CD8-positive, alpha-beta memory T cell (primary cell): ENCODE results near the gene MPND. TPM values are rescaled to one million over a fixed set of nuclear protein-coding genes. Genes with fewer than 3 reads are reported as not detected.

Experiments used
- CTCF ChIA-PET: fragments of 350-600 bp; sonication (Branson Sonifier 250); formaldehyde crosslinking; loops from one replicate; lab custom pipeline; 2021; ENCODE audit warnings: antibody characterized with exemption; lab: Charles Lee
- POLR2A ChIA-PET: fragments of 350-600 bp; sonication (Branson Sonifier 250); formaldehyde crosslinking; loops from one replicate; lab custom pipeline; 2021; ENCODE audit warnings: antibody characterized with exemption; lab: Charles Lee
- DNase-seq, 5 donors: peaks; one replicate each; pipeline versions ENCODE4 v3.0.0 to v3.0.0-alpha.2; 2020 to 2022; ENCODE audit warnings: mixed read lengths in 1 of 5
- H3K27ac ChIP-seq: one replicate; pipeline ENCODE4 v1.7.0; 2013; ENCODE audit warnings: low read depth, mild to moderate bottlenecking, low read length, moderate library complexity
- H3K27me3 ChIP-seq: 2 replicates; pipeline ENCODE4 v1.7.0; 2013; ENCODE audit warnings: low read length, mild to moderate bottlenecking; ENCODE audit not compliant: insufficient read depth, poor library complexity, severe bottlenecking
- H3K36me3 ChIP-seq: 2 replicates; pipeline ENCODE4 v1.7.0; 2013; ENCODE audit warnings: mild to moderate bottlenecking, low read length, moderate library complexity; ENCODE audit not compliant: insufficient read depth
- H3K4me1 ChIP-seq: 2 replicates; pipeline ENCODE4 v1.7.0; 2013; ENCODE audit warnings: mild to moderate bottlenecking, low read length, moderate library complexity; ENCODE audit not compliant: insufficient read depth
- H3K4me3 ChIP-seq: 2 replicates; pipeline ENCODE4 v1.7.0; 2013; ENCODE audit warnings: mild to moderate bottlenecking, low read length
- H3K9me3 ChIP-seq: 2 replicates; pipeline ENCODE4 v1.7.0; 2013; ENCODE audit warnings: mild to moderate bottlenecking, low read length
- H3K27ac Mint-ChIP-seq, 8 donors: one replicate each; pipeline ENCODE4 v1.8.0; 2020 to 2021; ENCODE audit warnings: mixed read lengths in 8 of 8, mild to moderate bottlenecking in 6 of 8, inconsistent platforms in 3 of 8, moderate library complexity in 3 of 8
- H3K27me3 Mint-ChIP-seq, 2 donors: one replicate each; pipeline ENCODE4 v1.8.0; 2020 to 2021; ENCODE audit warnings: mixed read lengths in 2 of 2, mild to moderate bottlenecking in 1 of 2, moderate library complexity in 1 of 2
- H3K36me3 Mint-ChIP-seq, 3 donors: one replicate each; pipeline ENCODE4 v1.8.0; 2020 to 2021; ENCODE audit warnings: mixed read lengths in 3 of 3, inconsistent platforms in 1 of 3, mild to moderate bottlenecking in 1 of 3
- H3K4me1 Mint-ChIP-seq, 3 donors: one replicate each; pipeline ENCODE4 v1.8.0; 2020 to 2021; ENCODE audit warnings: mixed read lengths in 3 of 3, inconsistent platforms in 1 of 3, mild to moderate bottlenecking in 1 of 3
- H3K4me3 Mint-ChIP-seq, 7 donors: one replicate each; pipeline ENCODE4 v1.8.0; 2020 to 2021; ENCODE audit warnings: mixed read lengths in 7 of 7, mild to moderate bottlenecking in 6 of 7, moderate library complexity in 4 of 7, inconsistent platforms in 2 of 7
- H3K9me3 Mint-ChIP-seq, 5 donors: one replicate each; pipeline ENCODE4 v1.8.0; 2020 to 2022; ENCODE audit warnings: mixed read lengths in 5 of 5, mild to moderate bottlenecking in 3 of 5, moderate library complexity in 2 of 5, inconsistent platforms in 1 of 5
- polyA plus RNA-seq: library from polyadenylated mRNA; unstranded; fragments of 300-500 nt; fragmentation: Illumina TruSeq; gene quantifications from one replicate; pipeline ENCODE4 v1.2.3, GENCODE V29; 2021
- total RNA-seq, 2 experiments: library from RNA; stranded (reverse); gene quantifications; one replicate each; pipeline ENCODE4 v1.2.3, GENCODE V29; 2021

The MPND gene
- total and polyA plus RNA-seq, 3 experiments from 2014 or later = 8.4 to 18.3 (median 17.0) TPM

- POLR2A ChIA-PET = no interaction called here
- Mint-ChIP-seq H3K36me3 (peaks cover 0 to 58% (median 3%) of the 10 kb centered on the region in 3 donors), H3K9me3 (no peaks in the 10 kb centered on the region), H3K4me3 (no peak overlapping the region), H3K27ac (peak overlapping the region in 1 of 8 donors; percentile 87), H3K4me1 (peaks cover 26 to 53% (median 35%) of the 10 kb centered on the region in 3 donors), H3K27me3 (no peaks in the 10 kb centered on the region)
- peaks cover 4% of the 10 kb centered on the region for H3K36me3 ChIP-seq
- peaks cover 33% of the 10 kb centered on the region for H3K4me1 ChIP-seq
- no peak for DNase-seq
- CTCF ChIA-PET = no interaction called here
- no peak overlapping the region for H3K27ac ChIP-seq
- H3K27me3 ChIP-seq = no peaks in the 10 kb centered on the region
- H3K9me3 ChIP-seq = no peaks in the 10 kb centered on the region
- no peak overlapping the region for H3K4me3 ChIP-seq
Measured at GRCh38 chr19:4389511-4390016, 46.2 kb downstream of the MPND start.

DNA sequence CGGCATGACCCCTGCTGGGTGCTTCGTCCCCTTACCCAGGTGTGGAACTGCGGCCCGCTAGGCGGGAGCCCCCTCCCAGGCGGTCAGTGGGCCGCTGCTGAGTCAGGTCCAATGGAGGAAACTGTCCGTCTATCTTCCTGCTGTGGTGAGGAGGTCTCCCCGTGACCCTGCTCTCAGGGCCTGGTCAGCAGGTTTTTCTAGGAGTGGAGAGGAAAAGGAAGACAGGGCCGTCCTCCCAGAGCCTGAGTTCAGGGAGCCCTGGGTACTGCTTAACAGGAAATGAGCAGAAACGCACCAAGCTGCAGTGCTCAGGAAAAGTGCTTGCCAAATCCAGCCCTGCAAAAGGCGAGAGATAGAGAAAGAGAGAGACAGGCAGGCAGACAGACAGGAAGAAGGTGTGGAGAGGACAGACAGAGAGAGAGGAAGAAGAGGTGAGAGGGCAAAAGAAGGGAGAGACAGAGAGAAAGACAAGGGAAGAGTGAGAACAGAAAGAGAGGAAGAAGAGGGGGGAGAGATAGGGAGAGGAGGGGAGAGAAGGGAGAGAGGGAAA is 46.7 kb downstream of the MPND start:
- peak overlapping the region in 2 of 7 donors; percentile 29 to 33 for H3K4me3 Mint-ChIP-seq
- CTCF ChIA-PET = interaction anchor here (0.6 to 1.8 kb wide), 4 partner anchors 9 to 37 kb away, joined by 3 to 5 read pairs (median 4); partner anchors contain the start of gene CHAF1A
- H3K36me3 Mint-ChIP-seq = peaks cover 0 to 63% (median 3%) of the 10 kb centered on the region in 3 donors
- H3K4me1 Mint-ChIP-seq = peaks cover 31 to 59% (median 40%) of the 10 kb centered on the region in 3 donors
- H3K9me3 Mint-ChIP-seq = no peaks in the 10 kb centered on the region
- Histone ChIP-seq H3K4me1 (peaks cover 38% of the 10 kb centered on the region), H3K27ac (no peak overlapping the region), H3K9me3 (no peaks in the 10 kb centered on the region), H3K27me3 (no peaks in the 10 kb centered on the region), H3K36me3 (peaks cover 4% of the 10 kb centered on the region), H3K4me3 (no peak overlapping the region)
- H3K27ac Mint-ChIP-seq = peak overlapping the region in 7 of 8 donors; percentile 4 to 96 (median 58)
- POLR2A ChIA-PET = no interaction called here
- DNase-seq = no peak
- H3K27me3 Mint-ChIP-seq = no peaks in the 10 kb centered on the region

GRCh38 chr19:4390567-4391305 is 47.4 kb downstream of the MPND start:
- H3K27ac Mint-ChIP-seq = peak overlapping the region in 6 of 8 donors; percentile 4 to 96 (median 60)
- H3K36me3 Mint-ChIP-seq = peaks cover 0 to 61% (median 3%) of the 10 kb centered on the region in 3 donors
- Histone ChIP-seq H3K9me3 (no peaks in the 10 kb centered on the region), H3K27me3 (no peaks in the 10 kb centered on the region), H3K4me1 (peaks cover 42% of the 10 kb centered on the region), H3K27ac (no peak overlapping the region), H3K36me3 (peaks cover 4% of the 10 kb centered on the region), H3K4me3 (no peak overlapping the region)
- CTCF ChIA-PET = interaction anchor here (0.6 to 1.8 kb wide), 6 partner anchors 8 to 38 kb away, joined by 3 to 6 read pairs (median 4); partner anchors contain the start of genes CHAF1A and SH3GL1
- peaks cover 29 to 63% (median 45%) of the 10 kb centered on the region in 3 donors for H3K4me1 Mint-ChIP-seq
- H3K27me3 Mint-ChIP-seq = no peaks in the 10 kb centered on the region
- DNase-seq = no peak
- no peaks in the 10 kb centered on the region for H3K9me3 Mint-ChIP-seq
- H3K4me3 Mint-ChIP-seq = no peak overlapping the region
- POLR2A ChIA-PET = no interaction called here

- Mint-ChIP-seq H3K4me1 (peaks cover 29 to 66% (median 45%) of the 10 kb centered on the region in 3 donors), H3K27me3 (no peaks in the 10 kb centered on the region), H3K36me3 (peaks cover 0 to 61% (median 3%) of the 10 kb centered on the region in 3 donors), H3K9me3 (no peaks in the 10 kb centered on the region), H3K27ac (peak overlapping the region in 1 of 8 donors; percentile 69), H3K4me3 (no peak overlapping the region)
- no peak overlapping the region for H3K27ac ChIP-seq
- H3K36me3 ChIP-seq = peaks cover 4% of the 10 kb centered on the region
- CTCF ChIA-PET = interaction anchor here (1.0 to 1.8 kb wide), 3 partner anchors 9 to 39 kb away, joined by 4 to 6 read pairs (median 5); partner anchors contain the start of gene SH3GL1
- no peak for DNase-seq
- H3K9me3 ChIP-seq = no peaks in the 10 kb centered on the region
- H3K4me3 ChIP-seq = no peak overlapping the region
- POLR2A ChIA-PET = no interaction called here
- H3K27me3 ChIP-seq = no peaks in the 10 kb centered on the region
- peaks cover 42% of the 10 kb centered on the region for H3K4me1 ChIP-seq
Measured at GRCh38 chr19:4391306-4391693, 47.9 kb downstream of the MPND start.

DNA sequence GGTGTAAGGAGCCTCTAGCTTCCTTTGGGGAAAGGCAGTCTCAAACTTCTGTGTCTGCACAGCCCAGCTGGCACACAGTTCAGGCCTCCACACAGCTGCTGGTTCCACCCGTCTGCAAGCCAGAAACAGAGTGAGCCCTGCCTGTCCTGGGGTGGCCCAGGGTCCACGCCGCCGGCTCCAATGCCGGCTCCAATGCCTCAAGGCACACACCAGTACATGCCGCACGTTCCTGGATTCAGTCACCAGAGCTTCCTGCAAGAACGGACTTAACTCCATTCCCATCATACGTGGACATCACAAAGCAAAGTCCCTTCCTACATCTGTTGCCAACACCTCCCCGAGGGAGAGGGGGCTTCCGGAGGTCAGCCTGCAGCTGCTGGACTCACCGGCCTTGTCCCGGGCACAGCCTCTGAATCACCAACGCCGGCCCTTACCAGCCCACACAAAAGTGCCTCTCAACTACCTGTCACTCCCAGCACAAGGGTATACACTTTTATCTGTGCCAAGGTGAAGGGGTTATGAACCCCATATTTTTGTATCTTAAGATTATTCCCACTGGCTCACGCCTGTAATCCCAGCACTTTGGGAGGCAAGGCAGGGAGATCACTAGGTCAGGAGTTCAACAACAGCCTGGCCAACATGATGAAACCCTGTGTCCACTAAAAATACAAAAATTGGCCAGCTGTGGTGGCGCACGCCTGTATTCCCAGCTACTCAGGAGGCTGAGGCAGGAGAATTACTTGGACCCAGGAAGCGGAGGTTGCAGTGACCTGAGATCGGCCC is 48.5 kb downstream of the MPND start:
- no peaks in the 10 kb centered on the region for H3K9me3 ChIP-seq
- H3K27me3 ChIP-seq = no peaks in the 10 kb centered on the region
- CTCF ChIA-PET = interaction anchor here (1.0 to 1.8 kb wide), 4 partner anchors 8 to 39 kb away, joined by 3 to 6 read pairs (median 4); partner anchors contain the start of gene SH3GL1
- no peak overlapping the region for H3K4me3 ChIP-seq
- POLR2A ChIA-PET = interaction anchor here (0.6 kb wide), 1 partner anchor 494 kb away, joined by 3 read pairs; no protein-coding TSS in a partner anchor
- no peak for DNase-seq
- H3K4me1 Mint-ChIP-seq = peaks cover 34 to 72% (median 51%) of the 10 kb centered on the region in 3 donors
- H3K36me3 Mint-ChIP-seq = peaks cover 0 to 63% (median 5%) of the 10 kb centered on the region in 3 donors
- no peaks in the 10 kb centered on the region for H3K27me3 Mint-ChIP-seq
- no peak overlapping the region for H3K27ac ChIP-seq
- H3K9me3 Mint-ChIP-seq = no peaks in the 10 kb centered on the region
- H3K27ac Mint-ChIP-seq = peak overlapping the region in 1 of 8 donors; percentile 78
- peaks cover 4% of the 10 kb centered on the region for H3K36me3 ChIP-seq
- peaks cover 45% of the 10 kb centered on the region for H3K4me1 ChIP-seq
- H3K4me3 Mint-ChIP-seq = peak overlapping the region in 1 of 7 donors; percentile 74

- H3K4me3 Mint-ChIP-seq = no peak overlapping the region
Measured at GRCh38 chr19:4393947-4394590, 50.7 kb downstream of the MPND start.

More at GRCh38 chr19:4393947-4394590, 50.7 kb downstream of the MPND start:
- peaks cover 42 to 83% (median 61%) of the 10 kb centered on the region in 3 donors for H3K4me1 Mint-ChIP-seq
- peaks cover 9% of the 10 kb centered on the region for H3K36me3 ChIP-seq
- no peaks in the 10 kb centered on the region for H3K27me3 Mint-ChIP-seq
- CTCF ChIA-PET = interaction anchor here (0.8 to 1.3 kb wide), 4 partner anchors 14 to 42 kb away, joined by 3 to 5 read pairs (median 4); no protein-coding TSS in a partner anchor
- no peak for DNase-seq
- POLR2A ChIA-PET = no interaction called here
- H3K9me3 ChIP-seq = no peaks in the 10 kb centered on the region
- H3K4me1 ChIP-seq = peaks cover 67% of the 10 kb centered on the region
- no peaks in the 10 kb centered on the region for H3K27me3 ChIP-seq
- peak overlapping the region in 3 of 8 donors; percentile 13 to 56 (median 27) for H3K27ac Mint-ChIP-seq
- no peak overlapping the region for H3K4me3 ChIP-seq
- H3K27ac ChIP-seq = no peak overlapping the region
- H3K9me3 Mint-ChIP-seq = no peaks in the 10 kb centered on the region
- peaks cover 0 to 55% (median 5%) of the 10 kb centered on the region in 3 donors for H3K36me3 Mint-ChIP-seq
